Activated CD4-positive, alpha-beta T cell treated with anti-CD3 and anti-CD28 coated beads, Interleukin-2, Interleukin-6, amounts not matched to agents 100 ng/mL and 50 ng/mL, durations not matched to agents 16 hours and 8 hours (primary cell): ENCODE results near the gene HYDIN.
"Not testable (repeated sequence)": the region's sequence is repeated elsewhere in the genome, so short reads cannot be mapped to it uniquely, and the experiment has no call there.

Source experiments
- DNase-seq: peaks from one replicate; pipeline ENCODE4 v3.0.0-alpha.2; 2020

HYDIN gene

DNA sequence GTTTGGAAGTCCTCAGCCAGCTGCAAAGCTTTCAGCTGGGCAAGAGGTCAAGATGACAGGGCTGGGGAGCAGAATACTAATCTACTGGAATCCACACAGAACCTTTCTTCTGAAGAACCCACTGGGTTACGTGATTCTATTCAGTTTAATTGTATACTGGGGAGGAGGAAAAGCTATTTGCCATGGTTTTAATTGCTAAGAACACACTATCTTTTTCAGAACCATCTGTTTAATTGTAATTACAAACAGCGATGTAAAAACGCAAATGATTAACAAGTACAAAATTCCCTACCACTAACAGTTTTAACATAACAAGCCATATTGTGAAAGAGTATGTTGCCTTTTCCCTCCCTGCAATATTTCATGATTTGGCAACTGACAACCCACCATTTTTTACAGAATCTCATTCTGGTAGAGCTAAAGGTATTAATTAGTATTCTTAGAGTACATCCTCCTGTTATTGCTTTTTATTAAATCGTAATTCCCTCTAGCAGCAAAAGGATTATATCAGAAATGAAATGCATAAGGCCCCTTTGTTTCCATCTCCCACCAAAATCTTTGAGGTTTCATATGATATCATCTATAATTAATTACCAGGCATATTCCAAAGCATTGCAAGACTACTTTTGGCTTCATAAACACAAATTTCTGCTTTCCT lies 12.1 kb downstream of the HYDIN start:
- DNase-seq, result no peak

DNA sequence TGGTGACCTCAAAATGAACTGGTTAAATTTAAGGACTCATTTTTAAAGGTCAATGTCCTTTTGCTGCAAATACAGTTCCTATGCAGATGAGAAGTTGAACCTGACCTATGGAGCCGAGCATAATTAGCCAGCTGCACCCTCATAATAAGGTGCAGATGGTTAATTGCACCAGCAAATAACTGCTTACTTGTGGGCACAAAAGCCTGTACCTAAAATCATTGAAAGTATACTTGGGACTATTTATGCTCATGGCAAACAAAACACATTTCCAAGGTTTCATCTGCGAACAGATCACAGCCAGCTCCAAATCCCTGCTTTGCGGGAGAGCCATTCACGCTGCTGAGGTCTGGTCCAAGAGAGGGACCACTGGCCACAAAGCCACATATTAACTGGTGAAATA lies 13.0 kb downstream of the HYDIN start:
- DNase-seq, result no peak

DNA sequence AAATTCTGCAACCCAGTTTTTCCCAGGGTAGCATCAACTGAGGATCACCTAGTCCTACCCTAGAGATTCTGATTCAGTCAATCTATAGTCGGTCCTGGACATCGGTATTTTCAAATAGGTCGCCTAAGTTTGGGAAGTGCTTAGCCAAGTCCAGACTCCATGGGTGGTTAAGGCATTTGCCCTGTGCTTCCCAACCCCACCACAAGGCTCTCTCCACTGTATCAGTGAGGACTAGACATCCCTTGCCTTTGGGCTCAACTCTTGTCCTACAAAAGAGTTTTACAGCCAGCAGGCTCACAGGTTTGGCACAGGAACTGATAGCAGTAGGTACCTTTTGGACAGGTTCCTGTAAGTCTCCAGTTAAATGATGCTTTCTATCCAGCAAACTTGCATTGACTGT lies 13.8 kb downstream of the HYDIN start:
- DNase-seq, result no peak

DNA sequence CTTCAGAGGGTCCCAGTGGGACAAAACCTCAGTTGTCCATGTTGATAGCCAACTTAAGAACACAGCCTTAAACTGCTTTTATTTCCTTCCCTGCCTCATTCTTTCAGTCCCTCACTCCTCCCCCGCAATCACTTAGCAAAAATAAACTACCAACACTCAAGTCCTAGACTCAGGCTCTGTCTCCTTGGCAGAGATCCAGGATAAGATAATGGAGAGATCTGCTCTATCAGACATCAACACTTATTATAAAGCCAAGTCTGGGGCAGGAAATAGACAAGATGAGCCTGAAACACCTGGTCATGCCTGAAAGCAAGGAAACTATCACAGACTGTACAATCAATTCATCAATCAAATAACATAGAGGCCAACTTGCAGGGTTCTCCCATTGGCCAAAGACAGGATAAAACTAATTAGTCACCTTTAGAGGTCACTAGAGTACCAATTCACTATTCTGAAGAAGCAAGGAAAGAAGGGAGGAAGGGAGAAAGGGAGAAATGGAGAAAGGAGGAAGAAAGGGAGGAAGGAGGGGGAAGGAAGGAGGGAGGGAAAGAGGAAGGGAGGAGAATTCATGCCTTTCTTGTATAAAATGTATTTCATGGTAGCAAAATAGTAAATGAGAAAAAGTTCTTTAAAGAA lies 15.7 kb downstream of the HYDIN start:
- no peak for DNase-seq

DNA sequence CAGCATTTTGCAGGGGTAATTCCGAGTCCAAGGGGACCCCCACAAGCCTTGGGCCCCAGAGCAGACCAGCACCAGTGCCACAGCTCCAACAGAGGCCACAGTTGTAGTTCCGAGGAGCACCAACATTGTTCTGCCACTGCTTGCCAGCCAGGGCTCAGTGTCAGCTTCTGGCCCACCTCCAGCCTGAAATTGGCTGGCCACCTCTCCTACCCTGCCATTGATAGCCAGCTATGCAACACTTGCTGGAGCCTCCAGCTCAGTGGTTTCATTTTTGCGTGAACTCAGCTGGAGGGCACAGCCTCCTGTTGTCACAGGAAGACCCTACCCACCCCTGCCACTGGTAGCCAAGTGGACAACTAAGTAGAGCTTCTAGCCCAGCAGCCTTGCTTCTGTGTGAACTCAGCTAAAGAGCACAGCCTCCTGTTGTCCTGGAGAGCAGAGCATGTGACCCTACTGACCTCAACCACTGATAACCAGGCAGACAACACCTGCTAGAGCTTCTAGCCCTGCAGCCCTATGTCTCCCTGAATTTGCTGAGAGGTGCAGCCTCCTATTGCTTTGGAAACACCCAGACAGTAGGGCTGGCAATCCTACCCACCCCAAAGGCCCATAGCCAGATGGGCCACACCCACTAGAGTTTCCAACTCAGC lies 24.9 kb downstream of the HYDIN start:
- no peak for DNase-seq

DNA sequence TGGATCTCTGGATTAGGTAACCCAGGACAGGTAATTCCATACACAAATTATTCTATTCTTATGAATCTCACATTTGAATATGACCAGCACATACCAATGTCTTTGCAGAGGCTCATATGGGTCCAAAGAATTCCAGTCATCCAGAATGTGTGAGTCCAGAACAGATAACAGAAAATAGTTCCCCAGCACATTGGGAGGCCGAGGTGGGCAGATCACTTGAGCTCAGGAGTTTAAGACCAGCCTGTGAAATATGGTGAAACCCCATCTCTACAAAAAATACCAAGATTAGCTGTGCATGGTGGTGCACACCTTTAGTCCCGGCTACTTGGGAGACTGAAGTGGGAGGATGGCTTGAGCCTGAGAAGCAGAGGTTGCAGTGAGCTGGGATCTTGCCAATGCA lies 26.9 kb downstream of the HYDIN start:
- no peak for DNase-seq

DNA sequence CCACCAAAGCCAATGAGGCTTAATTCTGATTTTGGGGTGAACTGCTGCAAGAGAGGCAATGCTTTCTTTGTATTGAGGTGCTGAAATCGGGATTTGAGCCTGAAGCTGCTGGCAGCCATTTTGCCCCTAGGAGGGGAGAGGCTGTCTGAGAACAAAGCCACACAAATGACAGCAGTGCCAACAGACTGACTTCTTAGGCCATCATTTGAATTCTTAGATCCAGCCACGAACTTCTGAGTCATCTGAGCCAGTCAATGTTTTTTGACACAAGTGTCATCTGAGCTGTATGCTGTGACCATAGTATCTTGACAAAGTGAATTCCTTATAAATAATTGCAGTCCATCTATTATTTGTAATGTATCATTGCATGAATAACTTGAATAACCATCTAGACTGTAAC lies 29.0 kb downstream of the HYDIN start:
- DNase-seq, result no peak

DNA sequence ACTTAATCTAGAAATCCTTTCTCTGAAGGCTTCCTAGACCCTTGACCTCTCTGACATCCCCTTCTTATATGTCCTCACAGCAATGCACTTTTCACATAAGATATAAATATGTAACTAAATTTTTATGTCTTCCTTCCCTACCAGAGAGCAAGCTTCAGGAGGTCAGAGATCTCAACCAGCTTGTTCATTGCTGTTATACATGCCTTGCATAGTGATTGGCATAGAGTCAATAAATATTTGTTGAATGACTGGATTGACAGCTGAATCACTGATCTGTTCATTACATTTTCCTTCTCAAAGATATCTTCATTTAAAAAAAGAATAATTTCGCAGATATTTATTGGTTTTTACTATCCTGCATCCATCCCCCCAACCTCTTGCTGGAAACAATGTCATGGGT lies 29.5 kb downstream of the HYDIN start:
- no peak for DNase-seq

DNA sequence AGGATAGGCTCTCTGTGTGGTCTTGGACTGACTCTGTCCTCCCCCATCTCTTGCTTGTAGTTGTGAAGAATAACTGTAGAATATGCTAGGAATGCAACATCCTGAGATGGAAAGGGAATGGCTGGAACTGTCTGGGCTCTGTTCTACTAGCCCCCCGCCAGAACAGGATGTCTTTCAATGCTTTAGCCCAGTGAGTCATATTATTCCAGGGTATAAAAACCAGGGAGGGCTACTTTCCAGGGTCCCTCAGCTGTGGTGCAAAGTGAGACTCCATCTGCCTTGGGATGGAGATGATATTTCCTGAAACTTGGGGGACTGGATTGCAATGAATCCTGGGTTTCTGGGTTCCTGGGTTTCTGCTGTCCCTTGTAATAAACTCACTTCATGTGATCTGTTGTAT lies 32.1 kb downstream of the HYDIN start:
- no peak for DNase-seq

DNA sequence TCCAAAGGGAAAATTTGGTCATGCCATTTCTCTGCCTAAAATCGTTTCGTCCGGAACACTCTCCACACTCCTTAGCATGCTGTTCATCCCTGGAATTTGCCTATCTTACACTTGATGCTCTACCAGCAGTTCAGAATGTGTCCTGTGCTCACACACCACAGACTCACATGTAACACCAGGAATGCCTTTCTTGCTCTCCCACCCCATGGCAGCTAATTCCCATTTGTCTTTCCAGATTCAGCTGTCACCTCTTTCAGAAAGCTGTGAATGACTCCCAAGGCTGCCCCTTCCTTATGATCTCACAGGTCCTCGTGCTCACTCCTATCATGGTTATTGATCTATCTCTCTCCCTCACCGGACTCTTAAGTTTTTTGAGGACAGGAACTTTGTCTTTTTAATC lies 38.1 kb downstream of the HYDIN start:
- no peak for DNase-seq

DNA sequence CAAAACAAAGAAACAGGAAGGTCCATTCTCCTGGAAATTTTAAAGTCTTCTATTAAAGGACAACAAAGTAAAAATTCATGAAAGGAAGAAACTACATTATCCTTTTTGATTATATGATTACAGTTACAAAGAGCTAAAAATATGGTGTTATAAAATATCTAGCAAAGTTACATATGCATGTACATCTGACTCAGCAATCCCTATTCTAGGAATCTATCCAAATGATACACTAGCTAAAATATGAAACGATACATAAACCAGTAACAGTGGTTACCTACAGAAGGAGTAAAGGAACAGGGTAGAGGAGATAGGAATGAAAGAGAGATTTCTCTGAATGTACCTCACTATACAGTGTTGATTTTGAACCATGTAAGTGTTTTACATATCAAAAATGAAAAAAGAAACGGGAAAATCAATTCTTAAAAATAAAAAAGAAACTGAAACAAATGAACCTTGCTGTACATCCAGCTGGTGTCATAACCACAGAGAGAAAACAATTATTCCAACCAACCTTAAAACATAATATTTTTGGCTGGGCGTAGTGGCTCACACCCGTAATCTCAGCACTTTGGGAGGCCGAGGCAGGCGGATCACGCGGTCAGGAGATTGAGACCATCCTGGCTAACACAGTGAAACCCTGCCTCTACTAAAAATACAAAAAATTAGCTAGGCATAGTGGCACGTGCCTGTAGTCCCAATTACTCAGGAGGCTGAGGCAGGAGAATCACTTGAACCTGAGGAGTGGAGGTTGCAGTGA lies 41.4 kb downstream of the HYDIN start:
- no peak for DNase-seq

DNA sequence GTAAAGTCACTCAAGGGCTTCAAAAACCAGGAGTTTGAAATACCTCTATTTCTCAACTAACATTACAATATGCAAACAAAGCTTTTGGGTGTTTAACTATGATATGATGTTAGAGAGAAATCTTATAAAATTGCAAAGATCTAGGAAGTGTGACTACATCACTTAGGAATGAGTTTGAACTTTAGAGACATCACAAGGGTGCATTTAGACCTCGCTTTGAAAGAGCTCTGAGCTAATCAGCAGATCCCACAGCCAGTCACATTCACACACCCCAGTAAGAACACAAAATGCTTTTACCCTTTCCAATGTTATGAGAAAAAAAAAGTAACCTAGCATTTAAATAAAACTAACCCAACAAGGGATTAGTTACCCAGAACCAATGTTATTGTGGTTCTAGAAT lies 45.2 kb downstream of the HYDIN start:
- DNase-seq, result no peak

DNA sequence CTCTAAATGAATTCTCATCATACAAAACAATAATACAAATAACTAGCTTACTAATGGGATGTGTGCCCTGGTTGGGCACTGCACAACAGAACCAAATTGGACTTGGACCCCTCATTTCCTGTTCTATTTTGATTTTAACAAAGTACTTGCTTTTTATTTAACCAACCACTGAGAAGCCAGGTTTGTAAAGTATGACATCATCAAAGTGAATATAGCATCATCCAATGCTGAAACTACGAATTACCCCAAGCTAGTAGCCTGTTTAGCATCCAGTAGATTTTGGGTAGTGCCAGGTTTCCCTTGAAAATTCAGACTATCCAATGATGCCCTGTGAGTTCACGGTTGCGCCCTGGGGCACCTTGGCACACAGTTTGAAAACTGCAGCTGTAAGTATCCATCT lies 51.0 kb downstream of the HYDIN start:
- no peak for DNase-seq

DNA sequence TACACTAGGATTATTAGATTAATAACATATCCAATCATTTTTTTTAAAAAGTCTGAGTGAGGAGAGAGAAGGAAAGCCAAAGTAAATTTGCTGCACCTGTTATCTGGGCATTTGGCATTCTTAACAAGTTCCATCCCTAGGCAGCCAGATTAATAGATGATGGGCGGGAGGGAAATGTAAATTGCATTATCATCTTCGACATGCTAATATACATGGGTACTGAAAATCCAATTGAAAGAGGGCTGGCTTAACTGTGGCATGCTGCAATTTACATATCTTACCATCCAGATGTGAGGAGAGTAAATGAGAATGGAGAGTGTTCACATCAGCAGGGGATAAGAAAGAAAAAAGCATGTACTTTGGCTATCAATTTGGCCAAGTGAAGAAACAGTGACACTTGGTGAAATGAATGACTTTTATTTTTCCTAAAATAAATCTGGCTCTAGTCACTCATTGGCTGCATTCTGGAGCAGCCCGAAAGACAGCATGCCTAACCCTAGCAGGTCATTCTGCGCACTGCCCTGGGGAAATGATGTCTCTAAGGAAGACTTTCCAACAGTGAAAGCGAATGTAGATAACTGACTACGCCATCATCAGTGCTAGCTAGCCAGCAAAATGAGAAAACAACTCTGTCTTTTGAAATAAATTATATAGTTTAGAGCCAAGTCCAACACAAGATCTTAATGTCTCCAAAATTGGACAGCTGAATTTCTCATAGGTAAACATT lies 57.9 kb downstream of the HYDIN start:
- no peak for DNase-seq

DNA sequence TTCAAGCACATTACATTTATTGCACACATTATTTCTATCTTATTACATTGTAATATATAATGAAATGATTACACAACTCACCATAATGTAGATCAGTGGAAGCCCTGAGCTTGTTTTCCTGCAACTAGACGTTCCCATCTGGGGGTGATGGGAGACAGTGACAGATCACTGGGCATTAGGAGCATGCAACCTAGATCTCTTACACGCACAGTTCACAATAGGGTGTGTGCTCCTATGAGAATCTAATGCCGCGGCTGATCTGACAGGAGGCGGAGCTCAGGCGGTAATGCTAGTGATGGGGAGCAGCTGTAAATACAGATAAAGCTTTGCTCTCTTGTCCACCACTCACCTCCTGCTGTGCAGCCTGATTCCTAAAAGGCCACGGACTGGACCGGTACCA lies 69.5 kb downstream of the HYDIN start:
- not testable (repeated sequence) for DNase-seq

DNA sequence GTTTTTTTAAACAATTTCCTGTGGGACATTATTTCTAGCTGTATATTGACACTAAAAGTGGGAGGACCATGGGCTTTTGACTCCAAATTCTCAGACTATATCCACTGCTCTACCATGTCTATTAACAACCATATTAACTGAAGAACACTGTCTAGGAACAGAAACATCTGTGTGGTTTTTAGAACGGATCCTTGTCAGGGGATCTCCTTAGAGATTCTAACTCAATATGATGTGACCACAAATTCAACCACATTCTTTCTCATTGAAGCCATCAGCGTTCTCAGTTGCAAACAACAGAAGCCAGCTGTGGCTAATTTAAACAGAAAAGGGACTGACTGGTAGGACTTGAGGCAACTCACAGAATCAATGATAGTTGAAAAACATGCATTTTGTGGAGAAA lies 73.2 kb downstream of the HYDIN start:
- not testable (repeated sequence) for DNase-seq

DNA sequence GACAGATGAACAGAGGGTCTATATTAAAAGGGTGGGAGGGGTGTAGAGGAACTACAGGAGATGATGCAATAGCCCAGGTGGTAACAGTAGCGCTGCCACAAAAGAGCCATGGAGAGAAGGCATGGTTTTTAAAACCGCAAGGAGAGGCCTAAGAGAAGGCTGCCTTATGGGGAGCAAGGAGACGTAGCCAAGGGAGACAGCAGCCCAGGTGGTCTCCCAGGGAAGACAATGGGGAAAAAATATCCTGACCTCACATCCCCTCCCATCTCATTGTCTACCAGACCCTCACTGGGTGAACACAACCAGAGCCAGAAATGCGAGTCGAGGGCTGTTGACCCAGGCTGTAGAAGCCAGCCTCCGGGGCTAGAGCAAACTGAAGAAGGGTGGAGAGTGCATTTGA lies 77.2 kb downstream of the HYDIN start:
- DNase-seq, result not testable (repeated sequence)

DNA sequence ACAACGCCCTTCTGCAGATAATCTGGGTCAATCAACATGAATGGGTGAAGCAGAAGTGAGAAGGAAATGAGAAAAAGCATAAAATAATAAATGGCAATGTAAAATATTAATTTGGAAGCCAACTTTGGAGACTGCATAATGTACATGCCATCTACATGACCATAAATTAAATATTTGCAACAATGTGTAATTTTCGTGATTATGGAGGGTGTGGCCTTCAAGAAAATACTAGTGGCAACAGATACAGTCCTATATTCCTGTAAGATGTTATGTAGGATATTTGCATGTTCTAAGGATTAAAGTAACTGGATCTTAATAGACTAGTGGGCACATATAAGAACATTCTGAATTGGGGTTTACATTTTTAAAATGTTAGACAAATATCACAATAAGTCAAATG lies 78.9 kb downstream of the HYDIN start:
- DNase-seq, result not testable (repeated sequence)

DNA sequence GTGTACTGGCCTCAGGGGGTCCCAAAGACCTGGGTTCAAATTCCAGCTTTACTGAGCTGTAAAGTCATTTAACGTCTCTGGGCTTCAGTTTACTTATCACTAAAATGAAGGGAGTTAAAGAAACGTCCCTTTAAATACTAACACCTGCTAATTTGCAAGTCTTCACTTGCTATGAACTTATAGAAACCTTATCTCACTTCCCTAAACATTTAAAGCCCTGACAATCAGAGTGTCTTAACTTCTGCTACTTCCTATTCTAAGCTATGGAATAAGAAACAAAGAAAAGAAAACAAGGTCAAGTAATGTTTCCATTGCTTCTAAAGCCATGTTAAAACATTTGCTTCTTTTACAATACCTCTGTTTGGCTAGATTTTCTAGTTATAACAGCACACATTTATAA lies 87.3 kb downstream of the HYDIN start:
- not testable (repeated sequence) for DNase-seq

DNA sequence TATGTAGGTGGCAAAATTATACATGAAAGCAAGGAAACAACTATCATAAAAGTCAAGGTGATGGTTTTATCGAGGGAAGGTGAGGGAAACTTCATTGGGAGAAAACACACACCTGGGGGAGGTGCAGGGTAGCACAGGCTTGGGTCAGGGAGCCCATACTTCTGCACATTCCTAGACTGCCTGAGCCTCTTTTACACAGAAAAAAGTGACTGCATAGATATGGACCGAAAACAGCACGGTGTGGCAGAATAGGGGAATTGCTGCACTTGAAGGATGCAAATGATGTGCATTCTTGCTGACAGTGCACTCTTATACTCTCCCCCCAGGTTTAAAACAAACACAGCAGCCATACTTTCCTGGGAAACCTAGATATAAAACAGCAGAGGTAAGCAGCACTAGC lies 120.0 kb downstream of the HYDIN start:
- not testable (repeated sequence) for DNase-seq

DNA sequence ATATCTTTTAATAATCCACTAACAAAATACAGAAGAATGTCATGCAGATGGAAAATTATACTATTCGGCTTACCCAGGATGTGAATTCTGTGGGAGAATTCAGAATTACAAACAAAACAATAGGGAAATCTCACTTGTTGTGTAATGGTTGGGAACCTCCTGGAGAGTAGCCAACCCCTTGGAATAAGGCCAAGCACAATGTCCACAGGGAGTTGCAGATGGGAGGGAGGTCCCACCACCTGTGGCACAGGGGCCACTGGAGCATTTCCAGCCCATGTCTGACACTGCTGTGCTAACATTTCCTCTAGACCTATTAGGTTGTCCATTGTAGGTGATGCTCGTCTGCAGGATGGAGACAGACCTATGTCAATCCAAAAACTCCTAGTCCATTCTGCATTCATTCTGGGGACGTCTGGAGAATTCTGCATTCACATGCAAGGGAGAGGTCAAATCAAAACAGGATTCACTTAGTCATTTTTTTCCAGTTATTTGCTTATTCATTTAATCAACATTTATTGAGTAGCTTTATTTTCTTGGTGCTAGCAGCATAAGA lies 120.8 kb downstream of the HYDIN start:
- DNase-seq, result not testable (repeated sequence)

DNA sequence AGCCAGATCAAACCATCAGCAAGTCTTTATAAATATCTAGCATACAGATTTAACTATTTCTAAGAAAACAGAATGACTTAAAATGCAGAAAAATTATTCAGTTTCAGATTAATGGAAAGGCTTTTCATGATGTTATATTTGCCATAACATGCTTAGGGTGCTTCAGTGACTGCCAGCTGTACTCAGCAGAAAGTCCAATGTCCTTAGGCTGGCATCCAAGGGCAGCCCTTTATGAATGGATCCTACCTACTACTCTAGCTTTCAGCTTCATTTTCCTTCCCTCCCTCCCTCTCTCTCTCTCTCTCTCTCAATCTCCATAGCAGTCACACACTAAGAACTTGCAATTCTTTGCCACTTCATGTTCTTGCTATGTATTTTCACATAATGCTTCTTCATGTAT lies 124.6 kb downstream of the HYDIN start:
- not testable (repeated sequence) for DNase-seq

DNA sequence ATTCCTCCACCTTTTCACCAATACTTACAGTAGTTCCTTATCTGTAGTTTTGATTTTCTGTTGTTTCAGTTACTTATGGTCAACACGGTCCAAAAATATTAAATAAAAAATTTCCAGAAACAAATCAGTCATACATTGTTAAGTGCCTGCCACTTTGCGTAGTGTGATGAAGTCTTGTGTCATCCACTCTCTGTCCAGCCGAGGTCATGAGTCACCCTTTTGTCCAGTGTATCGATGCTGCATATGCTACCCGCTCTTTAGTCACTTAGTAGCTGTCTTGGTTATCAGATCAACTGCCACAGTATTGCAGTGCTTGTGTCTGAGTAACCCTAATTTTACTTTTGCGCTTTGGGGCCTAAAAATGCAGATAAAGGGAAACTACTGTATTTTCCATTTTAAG lies 146.9 kb downstream of the HYDIN start:
- not testable (repeated sequence) for DNase-seq
